CD4-positive, alpha-beta T cell (primary cell): ENCODE data around the gene GRIK5. TPM values are rescaled to one million over a fixed set of nuclear protein-coding genes. Genes with fewer than 3 reads are reported as not detected.
A peak's percentile ranks its signal among the peaks of the same experiment; 100 is the strongest.

Experiments used
- ATAC-seq: fragments of 200-7000 bp; cut with Tn5 transposase; one replicate; pipeline ENCODE4 v1.10.0; 2022; ENCODE audit warnings: mild to moderate bottlenecking; ENCODE audit not compliant: poor library complexity
- CTCF ChIA-PET: fragments of 350-600 bp; sonication (Branson Sonifier 250); formaldehyde crosslinking; loops from one replicate; lab custom pipeline; 2021; ENCODE audit warnings: antibody characterized with exemption, inconsistent platforms; lab: Charles Lee
- POLR2A ChIA-PET: fragments of 350-600 bp; sonication (Branson Sonifier 250); formaldehyde crosslinking; loops from one replicate; lab custom pipeline; 2021; ENCODE audit warnings: antibody characterized with exemption, inconsistent platforms; lab: Charles Lee
- DNase-seq, 14 experiments: peaks; one replicate each; pipeline ENCODE4 v3.0.0-alpha.2; 2013 to 2020; ENCODE audit warnings: mixed read lengths in 2 of 14
- H3K27ac ChIP-seq, 2 donors: one replicate each; pipeline versions ENCODE4 v1.5.1 to v1.7.0; 2013; ENCODE audit warnings: low read length in 2 of 2, low read depth in 1 of 2, mild to moderate bottlenecking in 1 of 2
- H3K27me3 ChIP-seq, 2 experiments: 1 replicate in 1 of 2; 2 replicates in 1 of 2; pipeline versions ENCODE4 v1.6.1 to v1.7.0; 2013; ENCODE audit warnings: low read length in 2 of 2, control low read depth in 1 of 2, mild to moderate bottlenecking in 1 of 2, moderate library complexity in 1 of 2; ENCODE audit not compliant: insufficient read depth in 2 of 2, control insufficient read depth in 1 of 2
- H3K36me3 ChIP-seq: one replicate; pipeline ENCODE4 v1.6.1; 2013; ENCODE audit warnings: low read length, control low read depth; ENCODE audit not compliant: insufficient read depth
- H3K4me1 ChIP-seq: one replicate; pipeline ENCODE4 v1.6.1; 2013; ENCODE audit warnings: low read length, control low read depth; ENCODE audit not compliant: insufficient read depth
- H3K4me3 ChIP-seq: one replicate; pipeline ENCODE4 v1.5.1; 2013; ENCODE audit warnings: mild to moderate bottlenecking, low read length, moderate library complexity
- H3K9me3 ChIP-seq, 2 experiments: 1 replicate in 1 of 2; 2 replicates in 1 of 2; pipeline versions ENCODE4 v1.6.1 to v1.7.0; 2013; ENCODE audit warnings: low read length in 2 of 2, mild to moderate bottlenecking in 2 of 2, control low read depth in 1 of 2, moderate library complexity in 1 of 2; ENCODE audit not compliant: control insufficient read depth in 1 of 2, insufficient read depth in 1 of 2
- H3K27ac Mint-ChIP-seq: one replicate; pipeline ENCODE4 v1.8.0; 2020; ENCODE audit warnings: mixed read lengths
- H3K27me3 Mint-ChIP-seq: one replicate; pipeline ENCODE4 v1.8.0; 2021; ENCODE audit warnings: mixed read lengths
- H3K36me3 Mint-ChIP-seq: one replicate; pipeline ENCODE4 v1.8.0; 2021; ENCODE audit warnings: low read depth, mixed read lengths
- H3K4me1 Mint-ChIP-seq: one replicate; pipeline ENCODE4 v1.8.0; 2021; ENCODE audit warnings: low read depth, mixed read lengths
- H3K4me3 Mint-ChIP-seq: one replicate; pipeline ENCODE4 v1.8.0; 2020; ENCODE audit warnings: mild to moderate bottlenecking, mixed read lengths
- H3K9me3 Mint-ChIP-seq: one replicate; pipeline ENCODE4 v1.8.0; 2020; ENCODE audit warnings: mixed read lengths
- intact Hi-C, 2 experiments: fragments of 100-400 bp; cut with DNase I in 1 of 2; cut with micrococcal nuclease in 1 of 2; formaldehyde crosslinking; loops; one replicate each; pipeline versions ENCODE4 v1.15.1 to v1.9.0; 2023 to 2025; cut with DNase I, micrococcal nuclease
- total RNA-seq, 174 experiments: library from RNA in 2 of 174; stranded (reverse) in 2 of 174; gene quantifications; one replicate each; pipeline ENCODE4 v1.2.3 and lab custom pipeline; 2021 to 2026
- TF ChIP-seq, protein P1 (sequence below): fragments of 200-600 bp; IDR thresholded peaks from one replicate; pipeline ENCODE4 v1.8.0; 2022; ENCODE audit warnings: antibody characterized with exemption, mild to moderate bottlenecking

Gene GRIK5
- total RNA-seq, 2 experiments from 2014 or later, result 0.66 to 0.75 TPM

DNA sequence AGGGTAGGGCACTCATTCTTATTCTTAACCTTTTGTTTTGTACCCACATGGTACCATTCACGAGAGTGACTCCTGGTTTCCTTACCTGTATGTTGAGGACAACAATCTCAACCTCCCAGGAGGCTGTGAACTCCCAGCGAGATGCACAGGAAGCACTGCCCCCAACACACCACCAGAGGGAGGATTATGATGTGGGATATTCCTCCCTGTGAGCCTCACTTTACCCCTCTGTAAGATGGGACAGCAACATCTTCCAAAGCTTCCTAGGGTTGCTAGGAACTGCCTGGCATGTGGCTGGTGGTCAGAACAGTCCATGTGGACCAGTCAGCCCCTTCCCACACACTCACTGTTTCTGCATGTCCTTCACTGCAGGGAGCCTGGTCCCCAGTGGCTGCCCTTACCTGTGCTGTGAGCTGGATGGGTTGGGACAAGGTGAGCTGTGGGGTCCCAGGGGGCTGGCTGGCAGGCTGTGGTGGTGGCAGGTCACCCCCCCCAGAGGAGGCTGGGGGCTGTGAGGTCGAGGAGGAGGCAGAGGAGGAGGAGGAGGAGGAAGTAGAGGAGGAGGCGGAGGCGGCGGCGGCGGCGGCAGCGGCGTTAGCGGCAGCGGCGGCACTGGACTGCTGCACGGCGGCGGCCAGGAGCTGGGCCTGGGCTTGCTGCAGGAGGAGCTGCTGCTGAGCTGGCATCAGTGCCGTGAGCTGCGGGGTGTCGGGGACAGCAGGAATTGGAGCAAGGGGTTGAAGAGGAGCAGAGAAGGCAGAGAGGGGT is 46.5 kb upstream of the GRIK5 start:
- Histone ChIP-seq H3K4me3 (no peak overlapping the region), H3K4me1 (peaks cover 7% of the 10 kb centered on the region), H3K36me3 (peaks cover 57% of the 10 kb centered on the region), H3K27me3 (no peaks in the 10 kb centered on the region), H3K27ac (no peak overlapping the region), H3K9me3 (no peaks in the 10 kb centered on the region)
- no peak overlapping the region for H3K4me3 Mint-ChIP-seq
- no peak for ATAC-seq
- no peaks in the 10 kb centered on the region for H3K9me3 Mint-ChIP-seq
- ChIA-PET POLR2A (no interaction called here), CTCF (no interaction called here)
- H3K27ac Mint-ChIP-seq, result no peak overlapping the region
- peaks cover 51% of the 10 kb centered on the region for H3K36me3 Mint-ChIP-seq
- H3K4me1 Mint-ChIP-seq, result peaks cover 12% of the 10 kb centered on the region
- TF ChIP-seq, protein P1, sequence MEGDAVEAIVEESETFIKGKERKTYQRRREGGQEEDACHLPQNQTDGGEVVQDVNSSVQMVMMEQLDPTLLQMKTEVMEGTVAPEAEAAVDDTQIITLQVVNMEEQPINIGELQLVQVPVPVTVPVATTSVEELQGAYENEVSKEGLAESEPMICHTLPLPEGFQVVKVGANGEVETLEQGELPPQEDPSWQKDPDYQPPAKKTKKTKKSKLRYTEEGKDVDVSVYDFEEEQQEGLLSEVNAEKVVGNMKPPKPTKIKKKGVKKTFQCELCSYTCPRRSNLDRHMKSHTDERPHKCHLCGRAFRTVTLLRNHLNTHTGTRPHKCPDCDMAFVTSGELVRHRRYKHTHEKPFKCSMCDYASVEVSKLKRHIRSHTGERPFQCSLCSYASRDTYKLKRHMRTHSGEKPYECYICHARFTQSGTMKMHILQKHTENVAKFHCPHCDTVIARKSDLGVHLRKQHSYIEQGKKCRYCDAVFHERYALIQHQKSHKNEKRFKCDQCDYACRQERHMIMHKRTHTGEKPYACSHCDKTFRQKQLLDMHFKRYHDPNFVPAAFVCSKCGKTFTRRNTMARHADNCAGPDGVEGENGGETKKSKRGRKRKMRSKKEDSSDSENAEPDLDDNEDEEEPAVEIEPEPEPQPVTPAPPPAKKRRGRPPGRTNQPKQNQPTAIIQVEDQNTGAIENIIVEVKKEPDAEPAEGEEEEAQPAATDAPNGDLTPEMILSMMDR, result no peak
- DNase-seq, result no peak
- intact Hi-C loops, result loop anchor here in 1 of 2 experiments (10.0 kb wide), 1 partner anchor 288 kb away; no protein-coding TSS in a partner anchor
- H3K27me3 Mint-ChIP-seq, result no peaks in the 10 kb centered on the region

DNA sequence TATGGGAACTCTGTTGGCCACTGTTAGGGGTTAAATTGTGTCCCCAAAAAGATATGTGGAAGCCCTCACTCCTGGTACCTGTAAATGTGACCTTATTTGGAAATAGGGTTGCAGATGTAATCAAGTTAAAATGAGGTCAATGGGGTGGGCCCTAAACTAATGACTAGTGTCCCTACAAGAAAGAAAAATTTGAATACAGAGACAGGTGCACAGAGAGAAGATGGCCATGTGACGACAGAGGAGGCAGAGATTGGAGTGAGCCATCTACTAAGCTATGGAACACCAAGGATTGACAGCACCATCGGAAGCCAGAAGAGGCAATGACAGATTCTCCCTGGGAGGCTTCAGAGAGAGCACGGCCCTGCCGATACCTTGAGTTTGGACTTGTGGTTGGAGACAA is 45.7 kb upstream of the GRIK5 start:
- ATAC-seq (no peak), DNase-seq (no peak)
- Mint-ChIP-seq H3K4me1 (peaks cover 4% of the 10 kb centered on the region), H3K36me3 (peaks cover 59% of the 10 kb centered on the region), H3K4me3 (no peak overlapping the region), H3K27ac (peak overlapping the region; percentile 5), H3K27me3 (no peaks in the 10 kb centered on the region), H3K9me3 (no peaks in the 10 kb centered on the region)
- H3K36me3 ChIP-seq, result peaks cover 65% of the 10 kb centered on the region
- TF ChIP-seq, protein P1, result no peak
- ChIA-PET CTCF (interaction anchor here (0.5 kb wide), 1 partner anchor 1695 kb away, joined by 3 read pairs; no protein-coding TSS in a partner anchor), POLR2A (no interaction called here)
- no peak overlapping the region for H3K4me3 ChIP-seq
- intact Hi-C loops, result loop anchor here in 1 of 2 experiments (10.0 kb wide), 1 partner anchor 289 kb away; no protein-coding TSS in a partner anchor
- H3K9me3 ChIP-seq, result no peaks in the 10 kb centered on the region
- H3K27ac ChIP-seq, result no peak overlapping the region
- H3K27me3 ChIP-seq, result no peaks in the 10 kb centered on the region
- no peaks in the 10 kb centered on the region for H3K4me1 ChIP-seq

DNA sequence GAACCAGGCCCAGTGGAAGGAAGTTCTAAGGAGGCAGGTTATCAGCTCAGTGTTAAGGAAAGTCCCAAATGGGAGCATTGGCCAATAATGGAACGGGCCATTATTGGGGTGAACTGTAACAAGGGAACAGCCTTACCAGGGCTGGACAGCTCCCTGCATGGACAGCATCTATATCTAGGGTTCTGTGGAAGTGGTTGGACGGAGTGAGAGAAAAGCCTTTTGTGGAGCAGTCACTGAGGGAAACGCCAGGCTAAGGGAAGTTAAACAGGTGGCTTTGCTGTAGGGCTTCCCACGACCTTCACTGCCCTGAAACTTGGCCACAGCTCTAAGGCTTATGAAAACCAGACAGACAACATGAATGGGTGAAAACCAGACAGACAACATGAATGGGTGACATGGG is 45.2 kb upstream of the GRIK5 start:
- no peak overlapping the region for H3K4me3 Mint-ChIP-seq
- Histone ChIP-seq H3K4me1 (no peaks in the 10 kb centered on the region), H3K27ac (no peak overlapping the region), H3K36me3 (peaks cover 70% of the 10 kb centered on the region), H3K9me3 (no peaks in the 10 kb centered on the region), H3K27me3 (no peaks in the 10 kb centered on the region), H3K4me3 (no peak overlapping the region)
- H3K27ac Mint-ChIP-seq, result peak overlapping the region; percentile 5
- peaks cover 59% of the 10 kb centered on the region for H3K36me3 Mint-ChIP-seq
- H3K9me3 Mint-ChIP-seq, result no peaks in the 10 kb centered on the region
- DNase-seq, result no peak
- no peak for ATAC-seq
- POLR2A ChIA-PET, result interaction anchor here (1.2 kb wide), 1 partner anchor 127 kb away, joined by 3 read pairs; the partner anchor contains the start of gene GSK3A
- H3K27me3 Mint-ChIP-seq, result no peaks in the 10 kb centered on the region
- TF ChIP-seq, protein P1, result no peak
- no peaks in the 10 kb centered on the region for H3K4me1 Mint-ChIP-seq
- intact Hi-C loops, result loop anchor here in 1 of 2 experiments (10.0 kb wide), 1 partner anchor 290 kb away; no protein-coding TSS in a partner anchor
- CTCF ChIA-PET, result interaction anchor here (0.5 kb wide), 1 partner anchor 1694 kb away, joined by 3 read pairs; no protein-coding TSS in a partner anchor
